Heart right ventricle (tissue), 16 donors: ENCODE data around the gene SYNE3. TPM values are rescaled to one million over a fixed set of nuclear protein-coding genes. Genes with fewer than 3 reads are reported as not detected.

Experiments used
- ATAC-seq, 8 donors: fragments of 200-7000 bp; cut with Tn5 transposase; one replicate each; pipeline ENCODE4 v1.9.1; 2020; ENCODE audit warnings: mild to moderate bottlenecking in 8 of 8, moderate library complexity in 8 of 8, moderate number of reproducible peaks in 1 of 8
- DNase-seq, 2 donors: peaks; one replicate each; pipeline ENCODE4 v3.0.0-alpha.2; 2020
- H3K27ac ChIP-seq, 10 donors: fragments of 200-600 bp; sonication (generic) in 2 of 10; one replicate each; pipeline versions ENCODE4 v1.5.0 to v1.8.0; 2020 to 2022; ENCODE audit warnings: mild to moderate bottlenecking in 3 of 10
- H3K27me3 ChIP-seq, 7 donors: fragments of 200-600 bp; one replicate each; pipeline ENCODE4 v1.8.0; 2021 to 2022; ENCODE audit warnings: mild to moderate bottlenecking in 2 of 7
- H3K36me3 ChIP-seq, 9 donors: fragments of 200-600 bp; sonication (generic) in 1 of 9; one replicate each; pipeline versions ENCODE4 v1.5.0 to v1.8.0; 2020 to 2022; ENCODE audit warnings: mild to moderate bottlenecking in 2 of 9
- H3K4me1 ChIP-seq, 9 donors: fragments of 200-600 bp; sonication (generic) in 1 of 9; one replicate each; pipeline versions ENCODE4 v1.5.0 to v1.8.0; 2020 to 2022; ENCODE audit warnings: mild to moderate bottlenecking in 4 of 9
- H3K4me3 ChIP-seq, 10 donors: fragments of 200-600 bp; sonication (generic) in 2 of 10; one replicate each; pipeline versions ENCODE4 v1.5.0 to v1.8.0; 2020 to 2022; ENCODE audit warnings: mild to moderate bottlenecking in 7 of 10, moderate library complexity in 2 of 10
- H3K9me3 ChIP-seq, 11 donors: fragments of 200-600 bp in 10 of 11; sonication (generic) in 2 of 11; one replicate each; pipeline versions ENCODE4 v1.5.0 to v1.8.0; 2013 to 2022; ENCODE audit warnings: mild to moderate bottlenecking in 2 of 11, control low read depth in 1 of 11, moderate library complexity in 1 of 11
- WGBS, 2 donors: extraction: QIAGEN DNeasy Blood & Tissue Kit; methylation state at CpG; one replicate each; pipeline ENCODE4 v1.1.7; 2013; ENCODE audit warnings: inconsistent platforms in 1 of 2; 5-methylcytosine and 5-hydroxymethylcytosine counted together
- intact Hi-C, 10 donors: fragments of 100-400 bp; cut with DNase I; formaldehyde crosslinking; loops; one replicate each; pipeline versions ENCODE4 v1.11.1 to v1.14.2; 2022
- polyA plus RNA-seq, 2 donors: library from polyadenylated mRNA; stranded (reverse); fragments of 200-250 nt; gene quantifications; one replicate each; pipeline ENCODE4 v1.2.3, GENCODE V29; 2013
- total RNA-seq, 10 donors: library from RNA; stranded (reverse); fragmentation: NEBNext Ultra II Directional in 3 of 10; extraction: Animal tissue kit (Norgen Biotek cat#: 25700) in 3 of 10; gene quantifications; one replicate each; pipeline versions ENCODE4 v1.2.1 to v1.2.4, GENCODE V29; 2021 to 2023
- TF ChIP-seq, protein P1 (sequence below), 9 donors: fragments of 200-600 bp; sonication (generic) in 2 of 9; IDR thresholded peaks; one replicate each; pipeline versions ENCODE4 v1.5.0 to v1.8.0; 2021 to 2022; ENCODE audit warnings: antibody characterized with exemption in 9 of 9, mild to moderate bottlenecking in 5 of 9, moderate library complexity in 1 of 9
- donor health status: Arrhythmogenic right ventricular cardiomyopathy.
- donor health status: ischemic (EF 13 %, LVEDD 7.1; RV severe dilation, severe dysfunction).
- donor health status: healthy with polysubstance abuse.
- donor health status: DM: no; HTN: yes; CAD: no.
- donor health status: DM: no; HTN: no; CAD: no.
- donor health status: ischemic (EF 25% LVEDD 6.9; RV normal size, moderate dysfunction).
- donor health status: ischemic (EF 25% LVEDD 5.7; RV mildly dilated, moderate dysfunction).
- donor health status: healthy.
- donor health status: DM: yes; HTN: yes; CAD: no.
- donor health status: Ischemic cardiomyopathy.
- donor health status: ischemic (EF 35%, LVEDD 5.7; RV mildly dilated, moderate dysfunction).
- donor health status: nonischemic (EF 11% LVEDD 7.7; RV severe dilation, severe dysfunction).
- donor health status: DM: yes; HTN: yes; CAD: no.
- donor health status: PGD.
- donor health status: ischemic (EF 29% LVEDD 5.4; RV normal size, mild dysfunction).
- donor health status: nonischemic (EF 23%, LVEDD 6.1; RV moderate dilation, normal function).

The SYNE3 gene
- total and polyA plus RNA-seq, 12 donors, result 1.5 to 15.4 (median 8.8) TPM

DNA sequence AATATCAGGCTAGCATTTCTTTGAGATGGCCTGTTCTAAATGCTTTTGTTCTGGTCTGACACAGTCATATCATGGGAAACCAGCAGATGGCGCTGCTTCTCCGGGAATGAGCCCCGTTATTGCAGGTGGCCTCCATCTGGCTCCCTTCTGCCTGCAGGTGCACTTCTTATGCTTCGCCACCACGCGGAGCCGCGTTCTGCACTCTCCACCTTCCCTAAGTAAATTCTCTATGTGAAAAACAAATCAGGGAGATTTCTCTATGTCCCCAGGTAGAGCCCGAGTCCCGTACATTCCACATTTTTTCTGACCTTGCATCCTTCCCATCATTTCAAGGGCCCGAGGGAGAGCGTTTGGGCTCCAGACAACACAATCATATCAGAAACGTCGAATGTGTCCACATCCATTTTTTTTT, 44.6 kb upstream of the SYNE3 start:
- TF ChIP-seq, protein P1, sequence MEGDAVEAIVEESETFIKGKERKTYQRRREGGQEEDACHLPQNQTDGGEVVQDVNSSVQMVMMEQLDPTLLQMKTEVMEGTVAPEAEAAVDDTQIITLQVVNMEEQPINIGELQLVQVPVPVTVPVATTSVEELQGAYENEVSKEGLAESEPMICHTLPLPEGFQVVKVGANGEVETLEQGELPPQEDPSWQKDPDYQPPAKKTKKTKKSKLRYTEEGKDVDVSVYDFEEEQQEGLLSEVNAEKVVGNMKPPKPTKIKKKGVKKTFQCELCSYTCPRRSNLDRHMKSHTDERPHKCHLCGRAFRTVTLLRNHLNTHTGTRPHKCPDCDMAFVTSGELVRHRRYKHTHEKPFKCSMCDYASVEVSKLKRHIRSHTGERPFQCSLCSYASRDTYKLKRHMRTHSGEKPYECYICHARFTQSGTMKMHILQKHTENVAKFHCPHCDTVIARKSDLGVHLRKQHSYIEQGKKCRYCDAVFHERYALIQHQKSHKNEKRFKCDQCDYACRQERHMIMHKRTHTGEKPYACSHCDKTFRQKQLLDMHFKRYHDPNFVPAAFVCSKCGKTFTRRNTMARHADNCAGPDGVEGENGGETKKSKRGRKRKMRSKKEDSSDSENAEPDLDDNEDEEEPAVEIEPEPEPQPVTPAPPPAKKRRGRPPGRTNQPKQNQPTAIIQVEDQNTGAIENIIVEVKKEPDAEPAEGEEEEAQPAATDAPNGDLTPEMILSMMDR (IDR thresholded peaks at IDR 0.05), result peak; percentile 75 to 94 (median 93)
- H3K4me3 ChIP-seq, result no peak overlapping the region
- DNase-seq (peak; percentile 75 to 79), ATAC-seq (peak; percentile 85 to 90 (median 87))
- WGBS, 2 donors, result 10 to 12% methylated on average over 14 of the region's 14 CpGs
- peaks cover 0 to 6% (median 0%) of the 10 kb centered on the region in 7 donors for H3K27me3 ChIP-seq
- H3K4me1 ChIP-seq, result peaks cover 0 to 4% (median 0%) of the 10 kb centered on the region in 9 donors
- no peaks in the 10 kb centered on the region for H3K36me3 ChIP-seq
- intact Hi-C loops, result loop anchor here (1.0 to 10.0 kb wide), 17 partner anchors 124 to 864 kb away; partner anchors contain the start of gene TCL1B (in 1 of the 10)
- no peaks in the 10 kb centered on the region for H3K9me3 ChIP-seq
- no peak overlapping the region for H3K27ac ChIP-seq

DNA sequence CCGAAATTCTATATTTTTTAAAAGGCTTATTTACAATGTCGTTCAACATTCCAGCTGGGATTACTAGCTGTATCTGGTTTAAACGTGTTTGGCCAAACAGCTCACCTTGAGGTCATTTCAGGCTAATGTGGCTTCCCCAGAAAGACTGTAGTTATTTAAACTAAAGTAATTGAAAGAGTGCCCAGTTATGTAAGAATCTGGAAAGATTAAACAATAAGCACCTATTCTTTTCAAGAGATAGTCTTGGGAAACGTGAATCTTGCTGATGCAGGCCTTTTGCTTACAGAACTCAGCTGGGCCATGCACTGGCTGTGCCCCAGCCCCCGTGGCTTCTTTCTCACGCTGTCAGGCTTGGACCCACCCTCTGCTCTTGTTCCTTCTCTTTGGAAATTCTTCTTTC, 42.8 kb upstream of the SYNE3 start:
- WGBS, 2 donors, result 66 to 75% methylated on average over 6 of the region's 6 CpGs
- TF ChIP-seq, protein P1 (IDR thresholded peaks at IDR 0.05), result no peak
- no peak overlapping the region for H3K4me3 ChIP-seq
- intact Hi-C loops, result no loop called here
- peaks cover 0 to 6% (median 0%) of the 10 kb centered on the region in 7 donors for H3K27me3 ChIP-seq
- H3K36me3 ChIP-seq, result no peaks in the 10 kb centered on the region
- peaks cover 0 to 4% (median 0%) of the 10 kb centered on the region in 9 donors for H3K4me1 ChIP-seq
- H3K9me3 ChIP-seq, result no peaks in the 10 kb centered on the region
- no peak overlapping the region for H3K27ac ChIP-seq
- ATAC-seq (no peak), DNase-seq (no peak)

DNA sequence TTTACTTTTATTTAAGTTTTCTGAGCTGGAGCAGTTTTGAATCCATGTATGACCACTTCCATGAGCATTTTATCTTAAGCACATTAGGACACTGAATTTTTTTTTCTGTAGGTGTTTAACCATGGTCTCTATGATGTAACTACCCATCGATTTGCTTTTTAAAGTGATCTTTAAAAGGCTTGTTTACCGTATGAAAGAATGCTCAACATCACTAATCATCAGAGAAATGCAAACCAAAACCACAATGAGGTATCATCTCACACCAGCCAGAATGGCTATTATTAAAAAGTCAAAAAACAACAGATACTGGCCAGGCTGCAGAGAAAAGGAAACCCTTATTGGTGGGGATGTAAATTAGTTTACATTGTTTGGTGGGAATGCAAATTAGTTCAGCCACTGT, 41.4 kb upstream of the SYNE3 start:
- ATAC-seq, result no peak
- H3K4me3 ChIP-seq, result no peak overlapping the region
- no peaks in the 10 kb centered on the region for H3K9me3 ChIP-seq
- H3K27me3 ChIP-seq, result peaks cover 0 to 6% (median 0%) of the 10 kb centered on the region in 7 donors
- TF ChIP-seq, protein P1 (IDR thresholded peaks at IDR 0.05), result no peak
- H3K36me3 ChIP-seq, result no peaks in the 10 kb centered on the region
- no peak for DNase-seq
- no peak overlapping the region for H3K27ac ChIP-seq
- WGBS, 2 donors, result 77 to 80% methylated on average over 2 of the region's 2 CpGs
- intact Hi-C loops, result no loop called here
- peaks cover 0 to 4% (median 0%) of the 10 kb centered on the region in 9 donors for H3K4me1 ChIP-seq

DNA sequence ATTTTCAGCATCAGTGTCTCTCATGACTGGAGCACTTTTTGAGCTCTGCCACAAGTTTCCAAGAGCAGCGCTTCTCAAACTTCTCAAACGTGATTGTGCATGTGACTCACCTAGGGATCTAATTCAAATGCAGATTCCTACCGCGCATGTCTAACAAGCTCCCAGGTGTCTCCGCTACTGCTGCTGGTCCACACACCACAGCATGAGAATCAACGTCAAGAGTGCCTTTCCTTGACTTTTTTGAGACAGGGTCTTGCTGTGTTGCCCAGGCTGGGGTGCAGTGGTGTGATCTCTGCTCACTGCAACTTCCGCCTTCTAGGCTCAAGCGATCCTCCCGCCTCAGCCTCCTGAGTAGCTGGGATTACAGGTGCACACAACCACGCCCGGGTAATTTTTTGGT, 40.8 kb upstream of the SYNE3 start:
- 90 to 91% methylated on average over 11 of the region's 11 CpGs for WGBS, 2 donors
- Histone ChIP-seq H3K27me3 (peaks cover 0 to 6% (median 0%) of the 10 kb centered on the region in 7 donors), H3K4me1 (peaks cover 0 to 4% (median 0%) of the 10 kb centered on the region in 9 donors), H3K9me3 (no peaks in the 10 kb centered on the region), H3K4me3 (no peak overlapping the region), H3K36me3 (no peaks in the 10 kb centered on the region), H3K27ac (no peak overlapping the region)
- intact Hi-C loops, result no loop called here
- ATAC-seq, result no peak
- no peak for DNase-seq
- TF ChIP-seq, protein P1 (IDR thresholded peaks at IDR 0.05), result no peak
